GM12878 (cell line): Measurements from ENCODE around the gene SLCO3A1. TPM values are rescaled to one million over a fixed set of nuclear protein-coding genes. Genes with fewer than 3 reads are reported as not detected.
A peak's percentile ranks its signal among the peaks of the same experiment; 100 is the strongest.

Experiments
- ATAC-seq: fragments of 200-7000 bp; cut with Tn5 transposase; 3 replicates; pipeline ENCODE4 v1.9.1; 2020; ENCODE audit warnings: mild to moderate bottlenecking, moderate library complexity
- BruUV-seq: library from RNA; stranded (reverse); fragments of 400-500 nt; replicated peaks from 2 replicates; lab custom pipeline; 2021; lab: Mats Ljungman, UMichigan
- CTCF ChIA-PET: fragments of 300-600 bp; sonication (Branson Sonifier 250); formaldehyde crosslinking; extraction: SDS; loops from one replicate; lab custom pipeline; 2021; ENCODE audit warnings: inconsistent platforms; lab: Yijun Ruan, JAX
- POLR2A ChIA-PET: fragments of 350-600 bp; formaldehyde crosslinking; extraction: SDS; loops from one replicate; lab custom pipeline; 2021; ENCODE audit warnings: inconsistent platforms; lab: Charles Lee
- RAD21 ChIA-PET: fragments of 300-600 bp; sonication (Branson Sonifier 250); formaldehyde crosslinking; loops from one replicate; lab custom pipeline; 2023; ENCODE audit warnings: antibody characterized with exemption; ENCODE audit not compliant: unreplicated experiment; lab: Charles Lee
- SMC1A ChIA-PET: fragments of 300-600 bp; sonication (Branson Sonifier 250); formaldehyde crosslinking; loops from one replicate; lab custom pipeline; 2023; ENCODE audit not compliant: unreplicated experiment, uncharacterized antibody; lab: Charles Lee
- DNase-seq: peaks from one replicate; pipeline ENCODE4 v3.0.0-alpha.2; 2011; ENCODE audit warnings: low read depth, low spot score
- FAIRE-seq: peaks from 3 replicates; lab custom pipeline; 2011; peaks lifted over from hg19 to GRCh38; lab: Jason Lieb, UNC
- H2AFZ ChIP-seq: 2 replicates; pipeline ENCODE4 v1.6.0; 2011; ENCODE audit warnings: low read depth, low read length, control low read depth; ENCODE audit not compliant: control insufficient read depth
- H3K27ac ChIP-seq: 2 replicates; pipeline ENCODE4 v1.5.1; 2011; ENCODE audit warnings: control low read depth; ENCODE audit not compliant: control insufficient read depth, insufficient read depth
- H3K27me3 ChIP-seq, 2 experiments: replicated peaks in 1 of 2; 2 replicates each; pipeline versions ENCODE4 v1.6.0 to v1.6.1; 2011; ENCODE audit warnings: low read length in 1 of 2; ENCODE audit not compliant: control insufficient read depth in 2 of 2, insufficient read depth in 2 of 2
- H3K36me3 ChIP-seq, 2 experiments: 2 replicates each; pipeline ENCODE4 v1.5.1; 2011; ENCODE audit warnings: low read length in 1 of 2; ENCODE audit not compliant: control insufficient read depth in 2 of 2, insufficient read depth in 2 of 2
- H3K4me1 ChIP-seq: 2 replicates; pipeline ENCODE4 v1.6.1; 2011; ENCODE audit warnings: mild to moderate bottlenecking, low read length, moderate library complexity, mixed read lengths; ENCODE audit not compliant: control insufficient read depth, insufficient read depth
- H3K4me2 ChIP-seq: 2 replicates; pipeline ENCODE4 v1.6.0; 2011; ENCODE audit warnings: control low read depth; ENCODE audit not compliant: control insufficient read depth, insufficient read depth
- H3K4me3 ChIP-seq: fragments of 200-600 bp; sonication (generic); 2 replicates; pipeline ENCODE4 v1.5.1; 2016
- H3K79me2 ChIP-seq: 2 replicates; pipeline ENCODE4 v1.6.0; 2011; ENCODE audit warnings: low read length; ENCODE audit not compliant: control insufficient read depth, insufficient read depth
- H3K9ac ChIP-seq: 2 replicates; pipeline ENCODE4 v1.8.0; 2011; ENCODE audit warnings: low read length, control low read depth, mixed read lengths; ENCODE audit not compliant: control insufficient read depth, insufficient read depth
- H3K9me3 ChIP-seq: replicated peaks from 3 replicates; pipeline ENCODE4 v1.5.1; 2011; ENCODE audit warnings: mild to moderate bottlenecking, low read length; ENCODE audit not compliant: control insufficient read depth, insufficient read depth
- H4K20me1 ChIP-seq: 2 replicates; pipeline ENCODE4 v1.6.0; 2011; ENCODE audit not compliant: control insufficient read depth, insufficient read depth
- CBX3 ChIP-seq: fragments of 200-600 bp; sonication (generic); IDR thresholded peaks from 2 replicates; pipeline ENCODE4 v1.6.1; 2016; ENCODE audit warnings: low read depth, borderline replicate concordance
- CEBPZ ChIP-seq: fragments of 150-350 bp; IDR thresholded peaks from 2 replicates; pipeline ENCODE4 v1.6.1; 2016; ENCODE audit warnings: low read depth, low read length
- CHD4 ChIP-seq: fragments of 200-600 bp; sonication (generic); IDR thresholded peaks from 2 replicates; pipeline ENCODE4 v1.6.1; 2016; ENCODE audit warnings: mild to moderate bottlenecking
- CREM ChIP-seq: IDR thresholded peaks from 2 replicates; pipeline ENCODE4 v1.6.1; 2014; ENCODE audit warnings: antibody characterized with exemption, low read depth
- DPF2 ChIP-seq: fragments of 450-650 bp; IDR thresholded peaks from 2 replicates; pipeline ENCODE4 v1.6.1; 2017; ENCODE audit warnings: mild to moderate bottlenecking
- FOS ChIP-seq: IDR thresholded peaks from 3 replicates; pipeline ENCODE4 v1.6.1; 2011; ENCODE audit warnings: borderline replicate concordance; ENCODE audit not compliant: insufficient read length; ENCODE audit errors: extremely low read depth
- IKZF2 ChIP-seq, 2 experiments: fragments of 450-650 bp; IDR thresholded peaks; 2 replicates each; pipeline ENCODE4 v1.6.1; 2017; ENCODE audit warnings: mild to moderate bottlenecking in 2 of 2, moderate library complexity in 2 of 2
- MAX ChIP-seq: IDR thresholded peaks from 2 replicates; pipeline ENCODE4 v1.6.1; 2012; ENCODE audit warnings: low read depth, low read length, improper control_type of control experiment
- MEF2B ChIP-seq: fragments of 450-650 bp; IDR thresholded peaks from 2 replicates; pipeline ENCODE4 v1.6.1; 2018; ENCODE audit warnings: mild to moderate bottlenecking, moderate library complexity; ENCODE audit not compliant: partially characterized antibody, poor library complexity, severe bottlenecking
- MYB ChIP-seq: fragments of 150-350 bp; IDR thresholded peaks from 2 replicates; pipeline ENCODE4 v1.6.1; 2014; ENCODE audit warnings: mild to moderate bottlenecking, low read depth, low read length, borderline replicate concordance
- NFIC ChIP-seq: IDR thresholded peaks from 2 replicates; pipeline ENCODE4 v1.6.1; 2012; ENCODE audit warnings: low read depth, mild to moderate bottlenecking, inconsistent platforms, low read length, moderate library complexity
- RELB ChIP-seq: fragments of 450-650 bp; IDR thresholded peaks from 2 replicates; pipeline ENCODE4 v1.6.1; 2017; ENCODE audit warnings: low read depth, mild to moderate bottlenecking, moderate library complexity
- SPI1 ChIP-seq: IDR thresholded peaks from 2 replicates; pipeline ENCODE4 v1.6.1; 2011; ENCODE audit warnings: low read depth, mild to moderate bottlenecking, low read length, moderate library complexity, borderline replicate concordance; ENCODE audit not compliant: insufficient read depth
- WRNIP1 ChIP-seq: IDR thresholded peaks from 2 replicates; pipeline ENCODE4 v1.6.1; 2011; ENCODE audit warnings: low read depth, low read length, improper control_type of control experiment, borderline replicate concordance
- ZNF687 ChIP-seq: fragments of 450-650 bp; IDR thresholded peaks from 2 replicates; pipeline ENCODE4 v1.6.1; 2017; ENCODE audit warnings: mild to moderate bottlenecking, moderate library complexity
- WGBS: methylation state at CpG from one replicate; pipeline ENCODE4 v1.1.6; 2016; ENCODE audit warnings: low lambda C conversion rate; ENCODE audit not compliant: insufficient replicate concordance, insufficient coverage; ENCODE audit errors: missing lambda C conversion rate; 5-methylcytosine and 5-hydroxymethylcytosine counted together
- in situ Hi-C: fragments of 300-500 bp; cut with MboI; formaldehyde crosslinking; loops from 9 replicates; pipeline ENCODE4 v1.14.3; 2018; ENCODE audit warnings: mixed read lengths
- intact Hi-C: fragments of 100-400 bp; cut with micrococcal nuclease; formaldehyde crosslinking; loops from one replicate; pipeline ENCODE4 v1.14.2; 2022; ENCODE audit not compliant: unreplicated experiment
- polyA plus RNA-seq, 11 experiments: library from polyadenylated mRNA; depleted of rRNA in 4 of 11; unstranded in 6 of 11; stranded (reverse) in 5 of 11; fragments of >200 nt; fragmentation: Nextera tagmentation in 4 of 11; fragmentation: Illumina TruSeq in 1 of 11; extraction: Ambion mirVana in 4 of 11; extraction: Trizol in 1 of 11; gene quantifications; 1 replicate in 1 of 11; 2 replicates in 10 of 11; pipeline versions ENCODE4 v1.2.1 to v1.2.3, GENCODE V29; 2011 to 2016; ENCODE audit warnings: inconsistent platforms in 2 of 11, missing spikeins in 2 of 11, low read depth in 1 of 11
- total RNA-seq, 4 experiments: library from RNA; depleted of rRNA in 3 of 4; stranded (reverse); fragments of >200 nt in 3 of 4; fragmentation: Illumina TruSeq in 1 of 4; extraction: Trizol in 1 of 4; gene quantifications; 2 replicates each; pipeline versions ENCODE4 v1.2.1 to v1.2.3, GENCODE V29; 2013 to 2021

Gene SLCO3A1
- total and polyA plus RNA-seq, 10 of the 15 experiments (the other 5 are each of a cell fraction or from before 2014, with no cell fraction given): 0.05 to 5.9 (median 0.31) TPM

- Histone ChIP-seq H3K9ac (no peak overlapping the region), H2AFZ (no peak overlapping the region), H3K9me3 (no peaks in the 10 kb centered on the region; the same call in 2 of the 3 replicates), H4K20me1 (no peaks in the 10 kb centered on the region), H3K4me3 (no peak overlapping the region), H3K4me1 (peaks cover 10% of the 10 kb centered on the region), H3K36me3 (no peaks in the 10 kb centered on the region), H3K79me2 (no peaks in the 10 kb centered on the region), H3K4me2 (0 out of 2 replicates have a peak overlapping the region, but pooled peaks have one; percentile 17), H3K27me3 (peaks cover 0 to 10% of the 10 kb centered on the region in 2 experiments; a peak in 2 of 4 replicates), H3K27ac (no peak overlapping the region)
- SMC1A ChIA-PET: interaction anchor here (1.0 to 1.4 kb wide), 2 partner anchors 9 to 10 kb away, joined by 3 to 4 read pairs; no protein-coding TSS in a partner anchor
- RAD21 ChIA-PET: no interaction called here
- WGBS: 0% methylated on average over 2 of the region's 2 CpGs
- BruUV-seq: no TSS peak
- DNase-seq: peak; percentile 74
- ATAC-seq: peak; percentile 60
- intact Hi-C loops: loop anchor here (2.0 to 5.0 kb wide), 3 partner anchors 85 to 555 kb away; no protein-coding TSS in a partner anchor
- in situ Hi-C loops: no loop called here
- POLR2A ChIA-PET: no interaction called here
- CTCF ChIA-PET: no interaction called here
- no peak for FAIRE-seq
- no peak for TF ChIP-seq WRNIP1
- no peak for TF ChIP-seq CEBPZ
- no peak for TF ChIP-seq MAX
- no peak for TF ChIP-seq SPI1
- 0 out of 2 replicates have a peak, but pooled peaks have one; percentile 50 for TF ChIP-seq MYB
- TF ChIP-seq MEF2B: peak; percentile 90
- peak; percentile 93 for TF ChIP-seq RELB
- 0 out of 2 replicates have a peak, but pooled peaks have one; percentile 42 for TF ChIP-seq NFIC
- peak; percentile 75 to 84; a peak in 3 of 4 replicates for TF ChIP-seq IKZF2 (IDR thresholded peaks at IDR 0.05)
- TF ChIP-seq DPF2: 0 out of 2 replicates have a peak, but pooled peaks have one; percentile 62
- no peak for TF ChIP-seq ZNF687
- TF ChIP-seq CHD4: no peak
- TF ChIP-seq FOS: no peak
- TF ChIP-seq CREM: no peak
- no peak for TF ChIP-seq CBX3
These were observed 4.3 kb downstream of the SLCO3A1 start for GRCh38 chr15:91857772-91858171.
